GM12878 (cell line): Measurements from ENCODE around the gene PRKAG2. TPM values are rescaled to one million over a fixed set of nuclear protein-coding genes. Genes with fewer than 3 reads are reported as not detected.

ENCODE experiments used
- ATAC-seq: fragments of 200-7000 bp; cut with Tn5 transposase; 3 replicates; pipeline ENCODE4 v1.9.1; 2020; ENCODE audit warnings: mild to moderate bottlenecking, moderate library complexity
- BruUV-seq: library from RNA; stranded (reverse); fragments of 400-500 nt; replicated peaks from 2 replicates; lab custom pipeline; 2021; lab: Mats Ljungman, UMichigan
- CTCF ChIA-PET: fragments of 300-600 bp; sonication (Branson Sonifier 250); formaldehyde crosslinking; extraction: SDS; loops from one replicate; lab custom pipeline; 2021; ENCODE audit warnings: inconsistent platforms; lab: Yijun Ruan, JAX
- POLR2A ChIA-PET: fragments of 350-600 bp; formaldehyde crosslinking; extraction: SDS; loops from one replicate; lab custom pipeline; 2021; ENCODE audit warnings: inconsistent platforms; lab: Charles Lee
- RAD21 ChIA-PET: fragments of 300-600 bp; sonication (Branson Sonifier 250); formaldehyde crosslinking; loops from one replicate; lab custom pipeline; 2023; ENCODE audit warnings: antibody characterized with exemption; ENCODE audit not compliant: unreplicated experiment; lab: Charles Lee
- SMC1A ChIA-PET: fragments of 300-600 bp; sonication (Branson Sonifier 250); formaldehyde crosslinking; loops from one replicate; lab custom pipeline; 2023; ENCODE audit not compliant: unreplicated experiment, uncharacterized antibody; lab: Charles Lee
- DNase-seq: peaks from one replicate; pipeline ENCODE4 v3.0.0-alpha.2; 2011; ENCODE audit warnings: low read depth, low spot score
- FAIRE-seq: peaks from 3 replicates; lab custom pipeline; 2011; peaks lifted over from hg19 to GRCh38; lab: Jason Lieb, UNC
- H2AFZ ChIP-seq: 2 replicates; pipeline ENCODE4 v1.6.0; 2011; ENCODE audit warnings: low read depth, low read length, control low read depth; ENCODE audit not compliant: control insufficient read depth
- H3K27ac ChIP-seq: 2 replicates; pipeline ENCODE4 v1.5.1; 2011; ENCODE audit warnings: control low read depth; ENCODE audit not compliant: control insufficient read depth, insufficient read depth
- H3K27me3 ChIP-seq, 2 experiments: replicated peaks in 1 of 2; 2 replicates each; pipeline versions ENCODE4 v1.6.0 to v1.6.1; 2011; ENCODE audit warnings: low read length in 1 of 2; ENCODE audit not compliant: control insufficient read depth in 2 of 2, insufficient read depth in 2 of 2
- H3K36me3 ChIP-seq, 2 experiments: 2 replicates each; pipeline ENCODE4 v1.5.1; 2011; ENCODE audit warnings: low read length in 1 of 2; ENCODE audit not compliant: control insufficient read depth in 2 of 2, insufficient read depth in 2 of 2
- H3K4me1 ChIP-seq: 2 replicates; pipeline ENCODE4 v1.6.1; 2011; ENCODE audit warnings: mild to moderate bottlenecking, low read length, moderate library complexity, mixed read lengths; ENCODE audit not compliant: control insufficient read depth, insufficient read depth
- H3K4me2 ChIP-seq: 2 replicates; pipeline ENCODE4 v1.6.0; 2011; ENCODE audit warnings: control low read depth; ENCODE audit not compliant: control insufficient read depth, insufficient read depth
- H3K4me3 ChIP-seq: fragments of 200-600 bp; sonication (generic); 2 replicates; pipeline ENCODE4 v1.5.1; 2016
- H3K79me2 ChIP-seq: 2 replicates; pipeline ENCODE4 v1.6.0; 2011; ENCODE audit warnings: low read length; ENCODE audit not compliant: control insufficient read depth, insufficient read depth
- H3K9ac ChIP-seq: 2 replicates; pipeline ENCODE4 v1.8.0; 2011; ENCODE audit warnings: low read length, control low read depth, mixed read lengths; ENCODE audit not compliant: control insufficient read depth, insufficient read depth
- H3K9me3 ChIP-seq: replicated peaks from 3 replicates; pipeline ENCODE4 v1.5.1; 2011; ENCODE audit warnings: mild to moderate bottlenecking, low read length; ENCODE audit not compliant: control insufficient read depth, insufficient read depth
- H4K20me1 ChIP-seq: 2 replicates; pipeline ENCODE4 v1.6.0; 2011; ENCODE audit not compliant: control insufficient read depth, insufficient read depth
- CTCF ChIP-seq, 3 experiments: IDR thresholded peaks in 2 of 3; conservative IDR thresholded peaks in 1 of 3; 2 replicates each; pipeline ENCODE4 v1.5.1; 2011; ENCODE audit warnings: low read depth in 3 of 3, low read length in 3 of 3, mild to moderate bottlenecking in 3 of 3, control low read depth in 2 of 3, moderate library complexity in 2 of 3, inconsistent platforms in 1 of 3, mixed read lengths in 1 of 3; ENCODE audit not compliant: control insufficient read depth in 2 of 3, insufficient read depth in 1 of 3; ENCODE audit errors: extremely low read depth in 1 of 3
- E2F4 ChIP-seq: IDR thresholded peaks from 2 replicates; pipeline ENCODE4 v1.6.1; 2012; ENCODE audit warnings: low read depth, low read length, improper control_type of control experiment
- HCFC1 ChIP-seq: fragments of 150-350 bp; IDR thresholded peaks from 2 replicates; pipeline ENCODE4 v1.6.1; 2014; ENCODE audit warnings: low read length
- JUND ChIP-seq: IDR thresholded peaks from 2 replicates; pipeline ENCODE4 v1.6.1; 2012; ENCODE audit warnings: low read depth, mild to moderate bottlenecking, low read length, improper control_type of control experiment, moderate library complexity
- LARP7 ChIP-seq: fragments of 450-650 bp; IDR thresholded peaks from 2 replicates; pipeline ENCODE4 v1.6.1; 2017; ENCODE audit warnings: mild to moderate bottlenecking
- PAX5 ChIP-seq: IDR thresholded peaks from 2 replicates; pipeline ENCODE4 v1.6.1; 2011; ENCODE audit warnings: low read depth, low read length, borderline replicate concordance
- SIX5 ChIP-seq: IDR thresholded peaks from 2 replicates; pipeline ENCODE4 v1.6.1; 2011; ENCODE audit warnings: mild to moderate bottlenecking, low read depth, low read length, moderate library complexity; ENCODE audit not compliant: severe bottlenecking
- SREBF1 ChIP-seq: IDR thresholded peaks from 2 replicates; pipeline ENCODE4 v1.6.1; 2012; ENCODE audit warnings: mild to moderate bottlenecking, low read length
- ZBTB4 ChIP-seq: fragments of 450-650 bp; formaldehyde crosslinking; IDR thresholded peaks from 2 replicates; pipeline ENCODE4 v1.4.0; 2022; ENCODE audit warnings: mild to moderate bottlenecking, moderate library complexity
- WGBS: methylation state at CpG from one replicate; pipeline ENCODE4 v1.1.6; 2016; ENCODE audit warnings: low lambda C conversion rate; ENCODE audit not compliant: insufficient replicate concordance, insufficient coverage; ENCODE audit errors: missing lambda C conversion rate; 5-methylcytosine and 5-hydroxymethylcytosine counted together
- in situ Hi-C: fragments of 300-500 bp; cut with MboI; formaldehyde crosslinking; loops from 9 replicates; pipeline ENCODE4 v1.14.3; 2018; ENCODE audit warnings: mixed read lengths
- intact Hi-C: fragments of 100-400 bp; cut with micrococcal nuclease; formaldehyde crosslinking; loops from one replicate; pipeline ENCODE4 v1.14.2; 2022; ENCODE audit not compliant: unreplicated experiment
- polyA plus RNA-seq, 11 experiments: library from polyadenylated mRNA; depleted of rRNA in 4 of 11; unstranded in 6 of 11; stranded (reverse) in 5 of 11; fragments of >200 nt; fragmentation: Nextera tagmentation in 4 of 11; fragmentation: Illumina TruSeq in 1 of 11; extraction: Ambion mirVana in 4 of 11; extraction: Trizol in 1 of 11; gene quantifications; 1 replicate in 1 of 11; 2 replicates in 10 of 11; pipeline versions ENCODE4 v1.2.1 to v1.2.3, GENCODE V29; 2011 to 2016; ENCODE audit warnings: inconsistent platforms in 2 of 11, missing spikeins in 2 of 11, low read depth in 1 of 11
- total RNA-seq, 4 experiments: library from RNA; depleted of rRNA in 3 of 4; stranded (reverse); fragments of >200 nt in 3 of 4; fragmentation: Illumina TruSeq in 1 of 4; extraction: Trizol in 1 of 4; gene quantifications; 2 replicates each; pipeline versions ENCODE4 v1.2.1 to v1.2.3, GENCODE V29; 2013 to 2021

Gene PRKAG2
- total and polyA plus RNA-seq, 10 of the 15 experiments (the other 5 are each of a cell fraction or from before 2014, with no cell fraction given) = 3.4 to 8.9 (median 6.8) TPM

GRCh38 chr7:151880688-151881087 is 3.8 kb upstream of the PRKAG2 start:
- CTCF ChIA-PET = no interaction called here
- SMC1A ChIA-PET = no interaction called here
- intact Hi-C loops = no loop called here
- FAIRE-seq (no peak), DNase-seq (no peak), ATAC-seq (no peak)
- TF ChIP-seq HCFC1 = no peak
- H3K36me3 ChIP-seq = no peaks in the 10 kb centered on the region
- H3K79me2 ChIP-seq = no peaks in the 10 kb centered on the region
- H3K27me3 ChIP-seq = peaks cover 4 to 8% of the 10 kb centered on the region in 2 experiments
- H3K9me3 ChIP-seq = no peaks in the 10 kb centered on the region
- RAD21 ChIA-PET = no interaction called here
- no peaks in the 10 kb centered on the region for H4K20me1 ChIP-seq
- no peak overlapping the region for H3K27ac ChIP-seq
- 100% methylated on average over 2 of the region's 3 CpGs for WGBS
- no peak overlapping the region for H2AFZ ChIP-seq
- no TSS peak for BruUV-seq
- no peak overlapping the region for H3K4me2 ChIP-seq
- H3K9ac ChIP-seq = no peak overlapping the region
- H3K4me3 ChIP-seq = no peak overlapping the region
- in situ Hi-C loops = no loop called here
- POLR2A ChIA-PET = no interaction called here
- H3K4me1 ChIP-seq = peaks cover 7% of the 10 kb centered on the region; the same call in 1 of the 2 replicates

GRCh38 chr7:151877911-151878835 is 1.3 kb upstream of the PRKAG2 start:
- no peak for ATAC-seq
- H3K4me2 ChIP-seq = peak overlapping the region; percentile 97; the same call in 1 of the 2 replicates
- ChIA-PET RAD21 (no interaction called here), SMC1A (no interaction called here), CTCF (no interaction called here), POLR2A (no interaction called here)
- H2AFZ ChIP-seq = no peak overlapping the region
- peaks cover 6 to 14% of the 10 kb centered on the region in 2 experiments for H3K27me3 ChIP-seq
- H3K4me1 ChIP-seq = peaks cover 9% of the 10 kb centered on the region; the same call in 1 of the 2 replicates
- intact Hi-C loops (no loop called here), in situ Hi-C loops (no loop called here)
- H4K20me1 ChIP-seq = no peaks in the 10 kb centered on the region
- WGBS = 34% methylated on average over 30 of the region's 30 CpGs
- no peaks in the 10 kb centered on the region for H3K36me3 ChIP-seq
- no peaks in the 10 kb centered on the region for H3K9me3 ChIP-seq
- no peak for FAIRE-seq
- DNase-seq = no peak
- no TSS peak for BruUV-seq
- H3K9ac ChIP-seq = no peak overlapping the region
- H3K27ac ChIP-seq = no peak overlapping the region
- no peaks in the 10 kb centered on the region for H3K79me2 ChIP-seq
- no peak overlapping the region; the same call in 1 of the 2 replicates for H3K4me3 ChIP-seq
- TF ChIP-seq ZBTB4 (CRISPR knock-in tag) (no peak), E2F4 (no peak), LARP7 (no peak), JUND (no peak), CTCF (IDR thresholded peaks at IDR 0.05 in 2 of 3, conservative IDR thresholded peaks at IDR 0.05 in 1 of 3; ENCODE audit: control insufficient read depth in 2 of 3, extremely low read depth in 1 of 3, insufficient read depth in 1 of 3, low read depth in 3 of 3, low read length in 3 of 3) (no peak), SIX5 (no peak), SREBF1 (no peak), PAX5 (no peak)
